ENCODE data around the gene PRB4.

DNA sequence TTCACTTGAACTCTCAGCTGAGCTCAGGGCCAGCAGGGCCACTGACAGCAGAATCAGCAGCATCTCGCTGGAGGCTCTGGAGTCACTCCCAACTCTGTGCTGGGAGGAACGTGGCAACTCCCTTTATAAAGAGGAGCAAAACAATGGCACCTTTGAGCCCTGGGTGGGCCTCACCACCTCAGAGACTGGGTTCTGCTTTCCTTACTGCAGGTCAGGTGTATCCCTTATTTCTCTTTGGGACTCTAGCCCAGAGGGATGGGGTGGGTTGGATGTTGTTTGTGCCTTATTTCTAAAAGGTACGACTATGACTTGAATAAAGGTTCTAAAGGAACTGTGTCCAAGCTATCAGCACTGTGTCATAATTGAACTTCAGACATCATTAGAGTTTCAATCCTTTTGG lies at the start of gene PRB4:
- TF ChIP-seq, protein P1, sequence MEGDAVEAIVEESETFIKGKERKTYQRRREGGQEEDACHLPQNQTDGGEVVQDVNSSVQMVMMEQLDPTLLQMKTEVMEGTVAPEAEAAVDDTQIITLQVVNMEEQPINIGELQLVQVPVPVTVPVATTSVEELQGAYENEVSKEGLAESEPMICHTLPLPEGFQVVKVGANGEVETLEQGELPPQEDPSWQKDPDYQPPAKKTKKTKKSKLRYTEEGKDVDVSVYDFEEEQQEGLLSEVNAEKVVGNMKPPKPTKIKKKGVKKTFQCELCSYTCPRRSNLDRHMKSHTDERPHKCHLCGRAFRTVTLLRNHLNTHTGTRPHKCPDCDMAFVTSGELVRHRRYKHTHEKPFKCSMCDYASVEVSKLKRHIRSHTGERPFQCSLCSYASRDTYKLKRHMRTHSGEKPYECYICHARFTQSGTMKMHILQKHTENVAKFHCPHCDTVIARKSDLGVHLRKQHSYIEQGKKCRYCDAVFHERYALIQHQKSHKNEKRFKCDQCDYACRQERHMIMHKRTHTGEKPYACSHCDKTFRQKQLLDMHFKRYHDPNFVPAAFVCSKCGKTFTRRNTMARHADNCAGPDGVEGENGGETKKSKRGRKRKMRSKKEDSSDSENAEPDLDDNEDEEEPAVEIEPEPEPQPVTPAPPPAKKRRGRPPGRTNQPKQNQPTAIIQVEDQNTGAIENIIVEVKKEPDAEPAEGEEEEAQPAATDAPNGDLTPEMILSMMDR (IDR thresholded peaks at IDR 0.05): no peak
- TF ChIP-seq POLR2A (IDR thresholded peaks at IDR 0.05): no peak

Data from breast epithelium (tissue), 3 donors.